B cell (primary cell): Measurements from ENCODE around the gene CS. TPM values are rescaled to one million over a fixed set of nuclear protein-coding genes. Genes with fewer than 3 reads are reported as not detected.
"Not testable (repeated sequence)": the region's sequence is repeated elsewhere in the genome, so short reads cannot be mapped to it uniquely, and the experiment has no call there.

ENCODE experiments used
- ATAC-seq: fragments of 200-7000 bp; cut with Tn5 transposase; one replicate; pipeline ENCODE4 v1.10.0; 2021; ENCODE audit warnings: low read depth, mild to moderate bottlenecking, moderate number of reproducible peaks, moderate library complexity
- CTCF ChIA-PET: fragments of 350-600 bp; sonication (Branson Sonifier 250); formaldehyde crosslinking; loops from one replicate; lab custom pipeline; 2021; ENCODE audit warnings: antibody characterized with exemption, inconsistent platforms; lab: Charles Lee
- POLR2A ChIA-PET: fragments of 350-600 bp; sonication (Branson Sonifier 250); formaldehyde crosslinking; loops from one replicate; lab custom pipeline; 2021; ENCODE audit warnings: antibody characterized with exemption; lab: Charles Lee
- DNase-seq: peaks from one replicate; pipeline ENCODE4 v3.0.0; 2013
- H2AFZ ChIP-seq: 2 replicates; pipeline ENCODE4 v1.6.1; 2012; ENCODE audit warnings: mild to moderate bottlenecking, low read depth, low read length; ENCODE audit not compliant: insufficient read depth, poor library complexity, severe bottlenecking
- H3K27ac ChIP-seq, 2 donors: 1 replicate in 1 of 2; 2 replicates in 1 of 2; pipeline ENCODE4 v1.5.1; 2012 to 2013; ENCODE audit warnings: low read length in 2 of 2, mild to moderate bottlenecking in 2 of 2, moderate library complexity in 1 of 2
- H3K27me3 ChIP-seq, 4 experiments: fragments of 200-600 bp in 1 of 4; sonication (generic) in 1 of 4; replicated peaks in 1 of 4; 1 replicate in 2 of 4; 2 replicates in 2 of 4; pipeline versions ENCODE4 v1.6.1 to v1.7.0; 2013 to 2016; ENCODE audit warnings: low read length in 3 of 4, mild to moderate bottlenecking in 2 of 4, mixed read lengths in 1 of 4, moderate library complexity in 1 of 4; ENCODE audit not compliant: insufficient read depth in 4 of 4, control insufficient read depth in 3 of 4; ENCODE audit errors: control extremely low read depth in 1 of 4
- H3K36me3 ChIP-seq, 2 experiments: replicated peaks in 1 of 2; 1 replicate in 1 of 2; 2 replicates in 1 of 2; pipeline versions ENCODE4 v1.6.1 to v1.7.1; 2013; ENCODE audit warnings: low read length in 1 of 2; ENCODE audit not compliant: insufficient read depth in 2 of 2, control insufficient read depth in 1 of 2; ENCODE audit errors: control extremely low read depth in 1 of 2, extremely low read depth in 1 of 2
- H3K4me1 ChIP-seq, 2 donors: fragments of 200-600 bp in 1 of 2; sonication (generic) in 1 of 2; 1 replicate in 1 of 2; 2 replicates in 1 of 2; pipeline versions ENCODE4 v1.5.1 to v1.6.1; 2013 to 2017; ENCODE audit warnings: low read length in 2 of 2; ENCODE audit not compliant: control insufficient read depth in 2 of 2, insufficient read depth in 2 of 2
- H3K4me2 ChIP-seq: replicated peaks from 2 replicates; pipeline ENCODE3; 2012; ENCODE audit warnings: mild to moderate bottlenecking, low read depth, low read length; ENCODE audit not compliant: poor library complexity, severe bottlenecking
- H3K4me3 ChIP-seq, 5 experiments: fragments of 200-600 bp in 1 of 5; sonication (generic) in 1 of 5; 1 replicate in 3 of 5; 2 replicates in 2 of 5; pipeline versions ENCODE4 v1.5.1 to v1.7.0; 2011 to 2016; ENCODE audit warnings: low read length in 4 of 5, mild to moderate bottlenecking in 4 of 5, low read depth in 2 of 5, control low read depth in 1 of 5, moderate library complexity in 1 of 5; ENCODE audit not compliant: insufficient read depth in 1 of 5; ENCODE audit errors: control extremely low read depth in 1 of 5, extremely low read depth in 1 of 5
- H3K79me2 ChIP-seq: fragments of 200-600 bp; sonication (generic); one replicate; pipeline ENCODE4 v1.6.0; 2016; ENCODE audit warnings: low read length; ENCODE audit not compliant: control insufficient read depth, insufficient read depth
- H3K9ac ChIP-seq: fragments of 200-600 bp; sonication (generic); 2 replicates; pipeline ENCODE4 v1.6.1; 2017; ENCODE audit warnings: mild to moderate bottlenecking, low read length, moderate library complexity
- H3K9me3 ChIP-seq, 3 donors: one replicate each; pipeline versions ENCODE4 v1.6.1 to v1.7.1; 2013; ENCODE audit warnings: low read length in 2 of 3; ENCODE audit not compliant: control insufficient read depth in 2 of 3, insufficient read depth in 1 of 3; ENCODE audit errors: control extremely low read depth in 1 of 3
- H4K20me1 ChIP-seq: 2 replicates; pipeline ENCODE4 v1.6.0; 2012; ENCODE audit warnings: mild to moderate bottlenecking, low read length; ENCODE audit not compliant: insufficient read depth, control insufficient read depth, poor library complexity, severe bottlenecking
- H3K27ac Mint-ChIP-seq: one replicate; pipeline ENCODE4 v1.8.0; 2021; ENCODE audit warnings: mixed read lengths
- H3K27me3 Mint-ChIP-seq: one replicate; pipeline ENCODE4 v1.8.0; 2021; ENCODE audit warnings: mixed read lengths
- H3K4me1 Mint-ChIP-seq: one replicate; pipeline ENCODE4 v1.8.0; 2021; ENCODE audit warnings: mixed read lengths
- H3K4me3 Mint-ChIP-seq: one replicate; pipeline ENCODE4 v1.8.0; 2021; ENCODE audit warnings: mixed read lengths
- H3K9me3 Mint-ChIP-seq: one replicate; pipeline ENCODE4 v1.8.0; 2022; ENCODE audit warnings: mixed read lengths; ENCODE audit not compliant: insufficient read depth
- EZH2 ChIP-seq: IDR thresholded peaks from 2 replicates; pipeline ENCODE4 v1.6.1; 2012; ENCODE audit warnings: borderline replicate concordance, low read depth, mild to moderate bottlenecking, moderate library complexity, low read length; ENCODE audit not compliant: insufficient read depth, poor library complexity, severe bottlenecking
- WGBS: methylation state at CpG from one replicate; pipeline ENCODE4 v1.1.5; 2013; ENCODE audit warnings: missing lambda C conversion rate; ENCODE audit not compliant: insufficient coverage; 5-methylcytosine and 5-hydroxymethylcytosine counted together
- intact Hi-C: fragments of 100-400 bp; cut with micrococcal nuclease; formaldehyde crosslinking; loops from one replicate; pipeline ENCODE4 v1.10.0; 2022
- polyA plus RNA-seq: library from polyadenylated mRNA; depleted of rRNA; stranded (reverse); fragments of >200 nt; gene quantifications from 2 replicates; pipeline ENCODE4 v1.2.3, GENCODE V29; 2012
- total RNA-seq, 2 donors: library from RNA; stranded (reverse); fragments of 120-200 nt in 1 of 2; gene quantifications; 1 replicate in 1 of 2; 2 replicates in 1 of 2; pipeline versions ENCODE4 v1.2.3 to v1.2.4, GENCODE V29; 2013 to 2022
- TF ChIP-seq, protein P1 (sequence below): fragments of 200-600 bp; IDR thresholded peaks from one replicate; pipeline ENCODE4 v1.8.0; 2022; ENCODE audit warnings: antibody characterized with exemption, mild to moderate bottlenecking

Gene CS
- total and polyA plus RNA-seq, 2 donors (not counting 1 experiment from before 2014, with no cell fraction given) = 114 to 154 TPM

DNA sequence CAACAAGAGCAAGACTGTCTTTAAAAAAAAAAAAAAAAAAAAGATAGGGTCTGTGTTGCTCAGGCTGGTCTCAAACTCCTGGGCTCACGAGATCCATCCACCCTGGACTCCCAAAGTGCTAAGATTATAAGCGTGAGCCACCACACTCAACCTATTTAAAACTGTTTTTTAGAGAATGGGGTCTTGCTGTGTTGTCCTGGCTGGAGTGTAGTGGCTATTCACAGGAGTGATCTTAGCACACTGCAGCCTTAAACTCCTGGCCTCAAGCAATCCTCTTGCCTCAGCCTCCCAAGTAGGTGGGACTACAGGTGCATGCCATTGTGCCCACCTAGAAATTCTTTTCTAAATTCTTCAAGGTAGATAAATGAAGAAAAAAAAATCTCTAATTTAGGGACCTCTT, 25.8 kb downstream of the CS start:
- Histone ChIP-seq H3K79me2 (no peaks in the 10 kb centered on the region), H3K27me3 (no peaks in the 10 kb centered on the region), H3K9me3 (no peaks in the 10 kb centered on the region), H3K4me2 (no peak overlapping the region), H3K27ac (no peak overlapping the region), H3K4me3 (no peak overlapping the region), H3K4me1 (no peaks in the 10 kb centered on the region), H3K36me3 (peaks cover 19 to 76% of the 10 kb centered on the region in 2 experiments), H4K20me1 (no peaks in the 10 kb centered on the region), H2AFZ (no peak overlapping the region), H3K9ac (no peak overlapping the region)
- Mint-ChIP-seq H3K9me3 (no peaks in the 10 kb centered on the region), H3K4me3 (no peak overlapping the region), H3K27me3 (no peaks in the 10 kb centered on the region), H3K27ac (no peak overlapping the region), H3K4me1 (no peaks in the 10 kb centered on the region)
- ATAC-seq (no peak), DNase-seq (no peak)
- POLR2A ChIA-PET = no interaction called here
- TF ChIP-seq, protein P1, sequence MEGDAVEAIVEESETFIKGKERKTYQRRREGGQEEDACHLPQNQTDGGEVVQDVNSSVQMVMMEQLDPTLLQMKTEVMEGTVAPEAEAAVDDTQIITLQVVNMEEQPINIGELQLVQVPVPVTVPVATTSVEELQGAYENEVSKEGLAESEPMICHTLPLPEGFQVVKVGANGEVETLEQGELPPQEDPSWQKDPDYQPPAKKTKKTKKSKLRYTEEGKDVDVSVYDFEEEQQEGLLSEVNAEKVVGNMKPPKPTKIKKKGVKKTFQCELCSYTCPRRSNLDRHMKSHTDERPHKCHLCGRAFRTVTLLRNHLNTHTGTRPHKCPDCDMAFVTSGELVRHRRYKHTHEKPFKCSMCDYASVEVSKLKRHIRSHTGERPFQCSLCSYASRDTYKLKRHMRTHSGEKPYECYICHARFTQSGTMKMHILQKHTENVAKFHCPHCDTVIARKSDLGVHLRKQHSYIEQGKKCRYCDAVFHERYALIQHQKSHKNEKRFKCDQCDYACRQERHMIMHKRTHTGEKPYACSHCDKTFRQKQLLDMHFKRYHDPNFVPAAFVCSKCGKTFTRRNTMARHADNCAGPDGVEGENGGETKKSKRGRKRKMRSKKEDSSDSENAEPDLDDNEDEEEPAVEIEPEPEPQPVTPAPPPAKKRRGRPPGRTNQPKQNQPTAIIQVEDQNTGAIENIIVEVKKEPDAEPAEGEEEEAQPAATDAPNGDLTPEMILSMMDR = no peak
- TF ChIP-seq EZH2 = no peak
- no CpG with 5 or more reads among the region's 2 CpGs for WGBS
- CTCF ChIA-PET = no interaction called here
- intact Hi-C loops = no loop called here

DNA sequence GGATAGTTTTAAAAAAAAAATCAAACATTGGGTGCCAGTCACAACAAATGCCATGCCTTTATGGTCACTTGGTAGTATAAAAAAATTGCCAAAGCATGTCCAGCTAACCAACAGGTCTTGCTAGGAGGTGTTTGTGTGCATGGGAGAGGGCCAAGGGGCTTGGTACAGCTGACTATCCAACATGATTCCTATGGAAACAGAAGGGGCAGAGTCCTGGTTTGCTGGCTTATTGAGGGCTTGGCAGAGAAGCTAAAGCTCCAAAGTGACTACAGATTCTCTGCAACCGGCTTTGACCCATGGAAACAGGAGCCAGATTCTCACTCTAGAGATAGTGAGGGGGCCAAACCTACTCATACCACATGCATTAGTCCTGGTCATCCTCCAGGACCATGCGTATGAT, 27.7 kb downstream of the CS start:
- ATAC-seq, DNase-seq, H3K79me2 ChIP-seq, H3K4me3 ChIP-seq, H3K4me1 ChIP-seq, POLR2A ChIA-PET, H4K20me1 ChIP-seq, H3K4me1 Mint-ChIP-seq, H3K9ac ChIP-seq, H3K9me3 Mint-ChIP-seq, H3K27ac ChIP-seq, intact Hi-C loops, H2AFZ ChIP-seq, H3K9me3 ChIP-seq, H3K4me2 ChIP-seq, H3K27ac Mint-ChIP-seq, H3K4me3 Mint-ChIP-seq, H3K27me3 Mint-ChIP-seq, H3K27me3 ChIP-seq: not testable (repeated sequence)
- WGBS = no CpG with 5 or more reads among the region's 2 CpGs
- peaks cover 19 to 59% of the 10 kb centered on the region in 2 experiments for H3K36me3 ChIP-seq
- CTCF ChIA-PET = interaction anchor here (0.6 kb wide), 1 partner anchor 59 kb away, joined by 3 read pairs; no protein-coding TSS in a partner anchor
